Left renal cortex interstitium (tissue), 4 donors: ENCODE measurements around the gene FBXO31. TPM values are rescaled to one million over a fixed set of nuclear protein-coding genes. Genes with fewer than 3 reads are reported as not detected.
A peak's percentile ranks its signal among the peaks of the same experiment; 100 is the strongest.

Experiments
- DNase-seq, 4 donors: peaks; one replicate each; pipeline ENCODE4 v3.0.0-alpha.2; 2013; ENCODE audit warnings: low read depth in 4 of 4, low spot score in 2 of 4, missing footprints in 1 of 4
- polyA plus RNA-seq, 4 donors: library from polyadenylated mRNA; unstranded; fragments of 120-200 nt; gene quantifications; one replicate each; pipeline ENCODE4 v1.2.1, GENCODE V29; 2013; ENCODE audit not compliant: insufficient read length in 4 of 4

Gene FBXO31
- polyA plus RNA-seq, 4 donors, result 20.7 to 29.5 (median 24.7) TPM

- DNase-seq, result no peak
Observed at GRCh38 chr16:87330646-87331045, 52.9 kb downstream of the FBXO31 start.

DNA sequence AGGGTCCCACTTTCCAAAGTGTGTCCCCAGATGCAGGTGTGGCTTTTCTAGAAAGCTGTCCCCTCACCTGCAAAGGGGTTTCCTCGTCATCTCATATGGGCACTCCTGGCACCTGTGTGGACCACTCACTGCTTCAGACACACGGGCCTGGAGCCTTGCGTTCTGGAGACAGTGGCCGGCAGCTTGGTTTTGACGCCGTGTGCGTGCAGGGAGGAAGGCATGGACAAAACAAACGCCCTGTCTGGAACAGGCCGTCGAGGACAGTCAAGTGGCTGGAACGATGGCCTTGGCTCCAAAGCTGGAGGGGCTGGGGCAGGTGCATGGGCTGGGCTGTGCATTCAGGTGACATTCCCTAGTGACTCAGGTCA is 53.3 kb downstream of the FBXO31 start:
- DNase-seq, result no peak

DNA sequence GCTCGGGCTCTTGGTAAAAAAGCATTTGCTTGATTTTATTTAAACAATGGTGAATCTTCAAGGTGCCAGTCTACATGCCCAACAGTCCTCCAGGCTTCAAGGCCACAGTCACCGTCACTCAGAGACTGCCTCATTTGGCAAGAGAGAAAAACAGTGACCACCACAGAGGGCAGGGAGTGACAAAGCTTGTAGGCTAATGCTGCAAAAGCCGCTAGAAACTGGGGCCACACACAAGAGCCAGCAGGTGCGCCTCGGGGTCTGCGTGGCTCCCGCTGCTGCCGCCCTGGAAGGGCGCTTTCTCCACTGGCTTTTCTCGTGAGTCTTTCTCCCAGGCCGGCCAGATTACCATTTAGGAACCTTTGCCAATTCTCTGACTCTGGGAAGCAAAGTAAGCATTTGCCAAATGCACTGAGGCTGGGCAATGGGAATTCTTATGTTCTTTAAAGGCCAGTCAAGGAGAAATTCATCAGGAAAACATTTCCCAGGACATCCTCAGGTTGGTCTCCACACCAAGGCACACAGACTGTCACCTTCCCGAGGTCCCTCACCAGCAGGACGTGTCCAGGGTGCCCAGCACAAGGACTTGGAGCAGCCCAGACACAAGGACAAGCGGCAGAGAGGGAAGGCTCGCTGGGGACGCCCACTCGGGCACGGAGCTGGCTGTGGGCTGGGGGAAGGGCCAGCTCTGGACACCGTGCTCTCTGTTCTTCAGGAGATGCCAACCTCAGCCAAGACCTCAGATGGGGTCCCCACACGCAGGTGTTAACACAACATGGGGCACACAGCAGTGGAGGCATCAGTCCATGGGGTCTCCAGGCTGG is 53.9 kb downstream of the FBXO31 start:
- DNase-seq, result no peak

- DNase-seq, result no peak
Observed at GRCh38 chr16:87328846-87329245, 54.7 kb downstream of the FBXO31 start.

- no peak for DNase-seq
Observed at GRCh38 chr16:87327798-87328495, 55.6 kb downstream of the FBXO31 start.

- DNase-seq, result no peak
Observed at GRCh38 chr16:87326151-87326571, 57.4 kb downstream of the FBXO31 start.

DNA sequence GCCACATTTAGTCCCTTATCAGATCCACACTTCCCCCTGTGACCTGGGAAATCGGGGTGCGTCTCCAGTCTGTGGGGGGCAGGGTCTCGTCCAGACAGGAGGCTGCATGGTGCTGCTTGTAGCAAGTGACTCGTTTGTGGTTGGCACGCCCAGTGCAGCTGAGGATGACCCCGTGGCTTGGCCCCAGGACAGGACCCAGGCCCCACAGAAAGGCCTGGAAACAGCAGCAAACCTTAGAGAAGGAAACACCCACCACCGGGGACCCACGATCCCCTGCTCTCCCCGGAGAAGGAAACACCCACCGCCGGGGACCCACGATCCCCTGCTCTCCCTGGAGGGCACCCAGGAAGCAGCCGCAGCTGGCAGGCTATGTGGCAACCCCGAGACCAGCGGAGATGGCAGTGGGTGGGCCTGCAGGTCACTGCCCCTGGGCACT is 58.1 kb downstream of the FBXO31 start:
- no peak for DNase-seq

DNA sequence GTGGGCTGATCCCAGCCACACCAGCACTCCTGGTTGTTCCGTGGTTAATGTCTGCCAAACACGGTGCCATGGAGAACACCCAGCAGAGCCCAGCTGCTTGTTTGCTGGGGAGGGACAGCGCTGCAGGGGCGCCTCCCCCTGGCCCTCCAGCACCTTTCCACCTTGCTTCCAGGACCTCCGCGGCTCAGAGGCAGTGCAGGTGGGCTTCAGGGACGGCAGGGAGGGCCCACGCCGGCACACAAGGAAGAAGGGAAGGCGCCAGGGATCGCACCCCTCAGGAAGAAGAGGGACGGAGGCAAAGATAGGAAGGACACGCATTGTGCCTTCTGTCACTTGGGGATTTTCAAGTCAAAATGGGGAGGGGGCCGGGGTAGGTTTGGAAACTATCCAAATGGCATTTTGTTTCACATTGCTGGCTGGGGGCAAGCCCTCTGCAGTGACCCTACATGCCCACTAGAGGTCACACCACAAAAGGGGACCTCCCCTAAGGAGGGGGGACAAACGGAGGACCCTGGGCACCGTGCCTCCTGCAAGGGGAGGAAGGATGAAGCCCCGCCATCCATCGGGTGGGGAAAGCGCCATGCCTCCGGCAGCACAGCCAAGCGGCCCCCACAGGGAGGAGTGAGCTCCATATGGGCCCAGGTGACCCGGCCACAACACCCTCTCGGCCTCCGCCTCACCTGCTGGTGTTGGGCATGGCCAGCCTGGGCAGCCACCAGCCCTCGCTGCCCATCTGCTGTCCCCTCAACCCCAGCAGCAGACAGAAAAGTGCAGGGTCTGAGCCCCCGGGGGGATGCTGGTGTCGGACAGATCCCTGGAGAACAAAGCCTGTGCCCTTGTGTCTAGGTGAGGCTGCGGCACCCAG is 58.9 kb downstream of the FBXO31 start:
- peak in 1 of 4 donors; percentile 10 for DNase-seq

GRCh38 chr16:87323727-87324410 is 59.7 kb downstream of the FBXO31 start:
- DNase-seq, result no peak

DNA sequence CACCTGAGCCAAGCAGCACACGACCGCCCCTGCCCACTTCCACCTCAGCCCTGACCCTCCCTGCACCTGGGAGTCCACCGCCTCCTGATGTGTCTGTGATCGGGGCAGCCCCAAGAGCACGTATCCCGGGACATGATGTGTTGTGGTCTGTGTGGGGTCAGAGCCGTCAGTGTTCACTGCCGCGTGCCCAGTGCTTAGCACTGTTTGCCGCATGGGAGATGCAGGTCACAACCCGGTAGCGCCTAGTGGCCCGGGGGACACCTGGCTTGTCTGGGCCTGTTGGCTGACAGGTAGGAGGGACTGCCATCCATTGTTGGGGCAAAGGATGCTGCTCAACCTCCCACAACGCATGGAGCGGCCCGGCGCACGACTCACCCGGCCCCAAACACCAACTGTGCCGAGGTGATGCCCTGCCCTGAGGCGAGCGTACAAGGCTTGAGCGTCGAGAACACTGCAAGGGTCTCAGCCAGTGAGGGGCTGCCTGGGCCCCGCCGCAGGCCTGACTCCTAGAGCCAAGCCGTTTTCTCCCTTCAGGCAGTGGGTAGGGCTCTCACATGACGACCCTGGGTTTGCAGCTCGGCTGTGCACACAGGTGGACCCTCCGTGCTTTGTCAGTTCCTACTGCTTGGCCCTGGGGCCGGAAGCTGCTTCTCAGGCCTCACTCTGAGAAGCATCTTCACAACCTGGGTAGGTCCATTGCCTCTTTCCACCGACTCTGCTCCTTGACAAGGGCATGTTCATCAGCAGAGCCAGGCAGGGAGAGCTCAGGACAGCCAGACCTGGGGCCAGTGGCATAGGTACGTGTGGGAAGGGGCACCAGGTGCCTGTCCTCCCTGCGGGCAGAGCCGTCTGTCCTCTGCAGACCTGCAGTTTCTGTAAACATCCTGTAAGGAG is 60.5 kb downstream of the FBXO31 start:
- DNase-seq, result no peak

DNA sequence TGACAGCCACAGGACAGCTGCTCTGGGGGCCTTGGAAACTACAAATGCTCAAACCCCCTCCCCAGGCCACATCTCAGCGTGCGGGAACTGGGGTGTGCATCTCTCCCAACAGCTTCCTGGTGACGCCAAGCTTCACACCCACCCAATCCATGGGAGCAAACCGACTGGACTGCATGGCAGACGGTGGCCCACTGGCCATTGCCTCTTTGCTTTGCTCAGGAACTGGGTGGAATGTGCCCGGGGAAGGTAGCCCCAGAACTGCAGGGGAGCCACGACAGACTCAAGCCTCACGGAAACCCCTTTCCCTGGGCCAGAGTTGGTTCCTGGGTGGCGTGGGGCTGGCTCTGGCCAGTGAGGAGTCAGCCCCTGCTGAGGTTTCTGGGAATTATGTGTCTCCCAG is 61.2 kb downstream of the FBXO31 start:
- no peak for DNase-seq

DNA sequence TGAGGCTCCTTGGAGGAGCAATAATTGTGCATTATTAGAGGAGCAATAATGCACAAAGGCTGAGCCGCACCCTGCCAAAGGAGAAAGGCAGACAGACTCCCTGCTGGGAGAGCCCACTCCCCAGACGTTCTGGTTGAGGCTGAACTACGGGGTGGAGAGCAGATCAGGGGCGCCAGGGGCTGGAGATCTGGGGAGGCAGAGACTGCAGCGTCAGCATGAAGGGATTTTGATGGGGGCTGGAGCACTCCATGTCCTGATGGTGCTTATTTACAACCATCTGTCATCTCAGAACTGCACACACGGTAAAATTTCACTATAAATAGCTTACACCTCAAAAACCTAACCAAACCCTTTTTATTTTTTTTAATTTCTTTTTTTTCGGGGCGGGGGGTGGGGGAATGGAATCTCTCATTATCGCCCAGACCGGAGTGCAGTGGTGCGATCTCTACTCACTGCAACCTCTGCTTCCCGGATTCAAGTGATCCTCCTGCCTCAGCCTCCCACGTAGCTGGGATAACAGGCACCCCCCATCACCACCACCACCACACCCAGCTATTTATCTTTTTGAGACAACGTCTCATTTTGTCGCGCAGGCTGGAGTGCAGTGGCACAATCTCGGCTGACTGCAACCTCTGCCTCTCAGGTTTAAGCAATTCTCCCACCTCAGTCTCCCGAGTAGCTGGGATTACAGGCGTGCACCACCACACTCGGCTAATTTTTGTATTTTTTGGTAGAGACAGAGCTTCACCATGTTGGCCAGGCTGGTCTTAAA is 62.1 kb downstream of the FBXO31 start:
- DNase-seq, result no peak

- DNase-seq, result no peak
Observed at GRCh38 chr16:87320510-87321227, 62.9 kb downstream of the FBXO31 start.

DNA sequence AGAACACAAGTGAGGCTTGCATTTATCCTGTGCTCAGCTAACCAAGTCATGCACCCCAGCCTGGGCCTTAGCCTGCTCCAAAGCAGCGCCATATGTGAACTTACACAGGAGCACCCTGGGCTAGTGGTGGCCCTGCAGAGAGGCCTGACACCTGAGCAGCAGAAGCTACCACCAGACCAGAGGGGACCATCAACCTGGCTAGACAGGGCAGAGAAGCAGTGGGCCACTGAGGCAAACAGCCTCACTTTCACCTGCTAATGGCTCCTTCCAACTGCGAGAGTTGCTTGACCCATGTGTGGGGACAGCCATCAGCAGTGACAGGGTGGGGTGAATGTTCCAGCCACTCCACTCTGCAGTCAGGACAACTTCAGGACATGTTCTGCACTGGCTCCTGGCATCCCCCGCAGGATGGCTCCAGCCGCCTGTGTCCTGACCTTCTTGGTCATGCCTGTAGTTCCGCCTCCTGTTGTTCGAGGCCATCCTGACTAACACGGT is 63.5 kb downstream of the FBXO31 start:
- DNase-seq, result no peak

DNA sequence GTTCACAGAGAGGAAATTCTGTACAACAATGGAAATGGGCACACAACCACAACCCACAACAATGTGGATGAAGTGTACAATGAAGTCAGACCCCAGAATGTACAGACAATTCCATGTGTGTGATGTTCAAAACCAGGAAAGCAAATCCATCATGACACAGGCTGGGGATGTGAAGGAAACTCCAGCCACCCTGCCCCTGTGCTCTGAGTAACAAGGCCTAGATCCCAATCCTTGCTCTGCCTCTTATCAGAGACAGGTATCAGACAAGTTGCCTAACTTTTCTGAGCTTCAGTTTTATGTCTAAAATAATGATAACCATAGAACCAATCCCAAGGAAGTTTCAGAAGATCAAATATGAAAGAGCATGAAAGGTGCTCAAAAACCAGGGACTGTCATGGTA is 64.6 kb downstream of the FBXO31 start:
- DNase-seq, result no peak

DNA sequence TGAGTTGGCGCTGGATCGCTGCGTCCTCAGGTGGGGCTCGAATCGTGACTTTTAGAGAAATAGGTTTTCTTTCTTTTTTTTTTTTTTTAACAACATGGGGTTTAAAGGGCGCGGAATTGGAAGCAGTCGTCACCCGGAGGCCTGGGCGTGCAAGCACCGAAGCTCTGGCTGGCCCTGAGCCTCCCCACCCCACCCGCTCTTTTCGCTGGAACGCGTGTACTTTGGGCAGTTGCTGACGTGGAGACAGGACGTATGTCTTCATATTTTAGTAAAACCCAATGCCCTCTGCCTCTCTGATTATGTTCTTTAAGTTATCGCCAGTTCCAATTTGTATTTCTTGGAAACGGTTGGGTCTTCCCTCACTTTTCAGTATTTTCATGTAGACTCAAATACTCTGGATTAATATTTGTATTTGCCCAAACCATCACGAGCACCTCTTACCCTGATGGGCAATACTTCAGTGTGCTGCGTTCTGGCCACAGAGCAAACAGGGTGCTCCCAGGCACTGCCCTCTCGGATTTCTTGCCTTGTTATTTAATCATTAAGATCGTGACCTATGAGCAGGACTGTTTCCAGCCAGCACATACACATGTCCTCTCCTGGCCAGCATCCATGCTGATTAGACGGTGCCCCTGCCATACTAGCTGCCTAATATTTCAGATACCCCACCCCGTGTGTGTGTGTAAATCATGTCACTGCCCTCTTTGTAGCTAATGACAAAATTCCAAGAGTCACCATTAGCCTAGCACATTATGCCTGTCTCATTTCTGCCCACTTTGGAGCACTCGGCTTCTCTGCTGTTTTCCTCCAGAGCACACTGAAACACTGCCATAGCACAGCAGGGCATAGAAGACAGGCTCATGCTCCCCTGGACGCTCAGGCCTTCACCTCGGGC is 65.6 kb downstream of the FBXO31 start:
- peak in 2 of 4 donors; percentile 11 to 43 for DNase-seq
